ENCODE data around the gene DLL3.

Gene DLL3

DNA sequence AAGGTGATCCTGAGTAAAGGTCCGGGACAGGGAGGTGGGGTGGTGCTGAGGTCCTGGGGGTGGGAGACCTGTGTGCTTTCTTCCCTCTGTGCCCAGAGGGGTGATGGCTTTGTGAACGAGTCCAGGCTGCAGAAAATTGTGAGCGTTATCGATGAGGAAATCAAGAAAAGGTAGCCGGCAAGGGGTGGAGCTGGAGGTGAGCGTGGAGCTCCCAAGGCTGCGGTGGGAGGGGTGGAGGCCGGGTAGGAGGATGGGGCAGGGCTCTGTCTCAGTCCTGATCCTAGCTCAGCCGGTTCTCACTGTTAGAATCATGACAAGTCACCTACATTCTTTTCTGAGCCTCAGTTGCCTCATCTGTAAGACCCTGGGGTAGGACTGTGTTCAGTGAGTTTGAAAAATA lies 20.2 kb downstream of the DLL3 start:
- DNase-seq = no peak

DNA sequence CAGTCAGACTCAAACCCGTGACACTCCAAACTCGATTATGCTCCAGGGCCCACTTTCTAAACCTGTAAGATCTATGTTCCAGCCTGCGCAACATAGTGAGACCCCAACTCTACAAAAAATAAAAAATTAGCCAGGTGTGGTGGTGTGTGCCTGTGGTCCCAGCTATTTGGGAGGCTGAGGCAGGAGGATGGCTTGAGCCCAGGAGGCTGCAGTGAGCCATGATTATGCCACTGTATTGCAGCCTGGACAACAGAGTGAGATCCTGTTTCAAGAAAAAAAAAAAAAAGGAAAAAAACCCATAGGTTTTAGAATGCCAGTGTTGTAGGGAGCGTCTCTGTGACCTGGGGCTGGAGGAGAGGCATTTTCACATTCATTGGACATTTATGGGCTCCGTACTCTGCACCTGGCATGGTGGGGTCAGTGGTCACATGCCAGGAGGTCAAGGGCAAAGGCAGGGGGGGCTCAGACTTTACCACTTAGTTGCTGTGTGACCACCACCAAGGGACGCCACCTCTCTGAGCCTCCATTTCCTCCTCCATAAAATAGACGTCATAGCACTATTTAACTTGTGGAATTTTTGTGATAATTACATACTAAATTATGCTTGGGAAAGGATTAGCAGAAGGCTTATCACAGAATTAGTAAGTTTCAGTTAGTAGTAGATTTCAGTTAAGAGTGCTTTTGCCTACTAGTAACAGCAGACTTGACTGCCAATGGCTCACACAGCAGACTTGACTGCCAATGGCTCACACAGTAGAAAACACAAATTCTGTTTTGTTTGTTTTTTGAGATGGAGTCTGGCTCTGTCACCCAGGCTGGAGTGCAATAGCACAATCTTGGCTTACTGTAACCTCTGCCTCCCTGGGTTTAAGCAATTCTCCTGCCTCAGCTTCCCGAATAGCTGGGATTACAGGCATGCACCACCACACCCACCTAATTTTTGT lies 22.1 kb downstream of the DLL3 start:
- no peak for DNase-seq

DNA sequence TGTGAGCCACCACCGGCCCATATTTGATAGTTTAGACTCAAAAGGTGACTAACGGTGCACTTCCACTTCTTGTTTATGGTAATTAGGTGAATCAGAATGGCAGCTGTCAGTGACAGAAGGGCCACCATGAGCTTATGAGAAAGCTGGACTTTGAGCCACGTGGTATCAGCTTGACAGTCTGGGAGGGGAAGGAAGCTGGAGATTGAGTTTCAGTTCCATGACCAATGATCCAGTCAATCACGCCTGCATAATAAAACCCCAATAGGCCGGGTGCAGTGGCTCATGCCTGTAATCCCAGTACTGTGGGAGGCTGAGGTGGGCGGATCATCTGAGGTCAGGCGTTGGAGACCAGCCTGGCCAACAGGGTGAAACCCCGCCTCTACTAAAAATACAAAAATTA lies 25.7 kb downstream of the DLL3 start:
- no peak for DNase-seq

DNA sequence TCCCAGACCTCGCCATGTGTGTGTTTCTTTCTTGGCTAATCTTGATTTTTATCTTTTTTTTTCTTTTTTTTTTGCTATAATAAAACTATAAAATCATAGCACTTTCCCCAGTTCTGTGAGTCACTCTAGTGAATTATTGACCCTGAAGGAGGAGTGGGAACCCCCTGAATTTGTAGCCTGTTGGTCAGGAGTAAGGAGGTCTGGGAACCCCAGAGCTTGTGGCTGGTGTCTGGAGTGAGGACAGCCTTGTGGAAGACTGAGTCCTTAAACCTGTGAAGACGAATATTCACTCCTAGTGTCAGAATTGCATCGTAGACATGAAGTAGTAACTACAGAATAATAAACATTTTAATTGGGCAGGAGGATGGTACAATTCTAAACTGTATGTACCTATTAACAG lies 26.5 kb downstream of the DLL3 start:
- no peak for DNase-seq

DNA sequence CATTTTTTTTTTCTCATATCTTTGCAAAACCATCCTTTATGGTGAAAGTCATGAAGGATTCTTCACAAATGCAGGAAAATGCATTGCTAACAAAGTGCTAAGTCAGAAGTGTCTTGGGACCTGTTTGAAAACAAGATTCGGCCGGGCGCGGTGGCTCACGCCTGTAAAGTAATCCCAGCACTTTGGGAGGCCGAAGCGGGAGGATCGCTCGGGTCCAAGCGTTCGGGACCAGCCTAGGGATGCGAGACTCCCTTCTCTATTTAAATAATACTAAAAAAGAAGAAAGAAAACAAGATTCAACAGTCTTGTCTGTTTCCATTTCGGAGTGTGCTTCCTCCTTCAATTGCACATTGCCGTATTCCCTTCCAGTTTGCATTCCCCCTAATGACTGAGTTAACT lies 33.1 kb downstream of the DLL3 start:
- DNase-seq = no peak

DNA sequence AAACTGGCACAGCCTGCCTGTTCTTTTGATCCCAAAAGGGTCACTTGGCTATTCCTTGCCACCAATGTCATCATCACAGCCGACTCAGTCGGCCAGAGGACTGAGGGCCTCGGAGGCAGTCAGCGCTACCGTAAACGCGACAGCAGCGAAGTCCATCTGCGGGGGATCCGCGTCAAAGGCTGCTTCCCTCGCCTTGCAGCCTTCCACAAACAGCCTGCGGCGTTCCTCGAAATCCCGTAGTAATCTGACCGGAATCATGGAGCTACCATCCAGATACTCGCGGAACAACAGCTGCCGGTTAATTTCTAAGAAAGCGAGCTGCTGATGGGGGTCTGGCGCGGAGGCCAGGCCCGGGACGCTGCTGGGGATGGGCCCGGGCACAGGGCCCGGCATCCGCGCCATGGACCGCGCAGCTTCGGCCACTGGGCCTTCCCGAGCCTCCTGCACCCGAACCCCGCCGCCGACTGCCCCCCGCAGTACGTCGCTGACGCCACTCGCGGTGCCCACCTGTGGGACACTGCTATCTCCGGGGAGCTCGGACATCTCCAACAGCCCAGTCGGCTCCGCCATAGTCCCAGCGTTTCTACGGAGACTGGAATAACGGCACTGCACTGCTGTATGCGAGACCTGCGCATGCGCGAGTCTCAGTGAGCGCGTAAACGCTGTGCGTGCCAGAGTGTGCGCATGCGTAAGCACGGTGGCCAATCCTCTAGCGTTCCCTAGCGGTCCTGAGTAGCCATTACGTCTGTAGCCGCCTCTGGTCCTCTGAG lies 33.7 kb downstream of the DLL3 start, which contains the start of gene EID2B:
Gene EID2B (minus strand): TSS at position 620 of the 770 bp plus-strand sequence. CDS start 50 bp downstream, at position 570.
- peak; percentile 95 for DNase-seq

DNA sequence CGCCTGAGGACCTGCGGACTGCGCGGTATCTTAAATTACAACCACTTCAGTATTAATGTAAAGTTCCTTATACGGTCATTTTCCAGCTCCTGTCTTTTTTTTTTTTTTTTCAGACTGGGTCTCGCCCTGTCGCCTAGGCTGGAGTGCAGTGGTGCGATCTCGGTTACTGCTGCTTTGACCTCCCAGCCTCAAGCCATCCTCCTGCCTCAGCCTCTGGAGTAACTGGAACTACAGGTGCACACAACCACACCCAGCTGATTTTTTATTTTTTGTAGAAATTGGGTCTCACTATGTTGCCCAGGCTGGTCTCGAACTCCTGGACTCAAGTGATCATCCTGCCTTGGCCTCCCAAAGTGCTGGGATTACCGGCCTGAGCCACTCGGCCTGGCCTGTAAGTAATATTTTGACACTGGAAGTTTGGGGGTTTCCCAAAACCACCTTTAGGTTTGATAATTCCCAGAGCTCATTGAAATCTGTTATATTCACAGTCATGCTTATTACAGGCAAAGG lies 34.3 kb downstream of the DLL3 start:
- DNase-seq = no peak

DNA sequence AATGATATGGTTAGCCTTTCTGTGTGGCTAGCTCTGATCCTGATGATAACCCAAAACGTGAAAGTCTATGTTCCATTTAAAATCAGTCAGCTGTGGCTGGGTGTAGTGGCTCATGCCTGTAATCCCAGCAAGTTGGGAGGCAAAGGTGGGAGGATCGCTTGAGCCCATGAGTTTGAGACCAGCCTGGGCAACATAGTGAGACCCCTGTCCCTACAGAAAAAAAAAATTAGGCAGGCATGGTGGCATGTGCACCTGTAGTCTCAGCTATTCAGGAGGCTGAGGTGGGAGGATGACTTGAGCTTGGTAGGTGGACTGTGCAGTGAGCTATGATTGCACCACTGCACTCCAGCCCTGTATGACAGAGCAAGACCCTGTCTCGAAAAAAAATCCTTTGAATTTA lies 35.0 kb downstream of the DLL3 start:
- no peak for DNase-seq

DNA sequence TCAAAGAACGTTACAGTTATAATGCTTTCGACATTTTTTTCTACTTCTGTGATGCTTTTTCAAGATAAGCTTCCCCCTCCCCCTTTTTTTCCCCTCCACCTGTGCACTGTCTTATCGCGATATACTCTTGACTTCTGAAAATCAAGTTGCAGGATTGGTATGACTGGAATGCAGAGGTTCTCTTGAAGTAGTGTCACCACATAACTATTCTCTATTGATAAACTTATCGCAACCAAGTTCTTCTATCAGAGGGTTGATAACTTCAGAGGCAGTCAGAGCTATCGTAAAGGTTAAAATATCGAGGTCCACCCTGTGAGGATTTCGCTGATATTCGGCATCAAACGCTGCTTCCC lies 40.4 kb downstream of the DLL3 start:
- DNase-seq = no peak

DNA sequence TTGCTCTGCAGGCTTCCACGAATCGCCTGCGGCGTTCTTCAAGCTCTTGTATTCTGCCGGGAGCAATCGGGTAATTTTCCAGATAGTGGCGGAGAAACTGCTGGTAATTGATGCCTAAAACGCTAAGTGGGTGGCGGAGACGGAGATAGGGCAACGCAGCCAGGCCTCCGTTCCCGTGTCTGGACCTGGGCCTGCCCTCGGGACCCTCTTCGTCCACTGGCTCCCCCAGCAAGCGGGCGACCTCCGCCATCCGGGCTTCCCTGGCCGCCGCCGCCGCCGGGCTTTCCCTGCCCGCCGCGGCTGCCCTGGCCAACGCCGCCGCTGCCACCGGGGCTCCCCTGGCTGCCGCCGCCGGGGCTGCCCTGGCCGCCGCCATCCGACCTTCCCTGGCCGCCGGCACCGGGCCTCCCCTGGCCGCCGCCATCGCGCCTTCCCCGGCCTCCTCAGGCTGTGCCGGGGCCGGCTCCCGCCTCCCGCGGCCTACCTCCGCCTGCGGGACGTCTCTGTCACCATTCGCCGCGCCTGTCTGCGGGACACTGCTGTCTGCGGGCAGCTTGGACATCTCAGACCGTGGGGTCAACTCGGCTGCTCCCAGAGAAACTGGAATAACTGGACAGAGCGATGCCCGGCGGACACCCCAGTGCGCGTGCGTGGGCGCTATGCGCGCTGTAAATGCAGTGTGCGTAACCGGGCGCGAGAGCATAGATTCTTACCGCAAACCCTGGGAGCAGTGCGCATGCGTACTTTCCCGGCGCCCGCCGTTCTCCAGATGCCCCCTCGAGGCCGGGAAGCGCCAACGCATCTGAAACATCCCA lies 41.0 kb downstream of the DLL3 start, which contains the start of gene EID2:
Gene EID2 (minus strand): TSS at position 644 of the 815 bp plus-strand sequence. CDS start 82 bp downstream, at position 562.
- peak; percentile 97 for DNase-seq

DNA sequence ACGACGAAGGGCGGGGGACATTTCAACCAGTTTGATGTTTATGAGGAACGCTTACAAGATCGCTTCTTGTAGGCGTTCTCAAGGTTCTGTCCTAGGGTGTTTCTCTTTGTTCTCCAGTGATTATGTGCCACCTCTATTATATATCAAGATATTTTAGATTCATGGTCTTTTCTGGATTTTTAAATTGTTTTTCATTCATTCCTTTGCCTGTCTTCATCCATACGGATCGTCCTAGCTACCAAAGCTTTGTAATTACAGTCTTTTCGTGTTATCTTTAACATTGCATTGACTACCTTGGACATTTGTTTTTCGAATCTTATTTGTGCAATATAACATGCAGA lies 41.6 kb downstream of the DLL3 start:
- no peak for DNase-seq

DNA sequence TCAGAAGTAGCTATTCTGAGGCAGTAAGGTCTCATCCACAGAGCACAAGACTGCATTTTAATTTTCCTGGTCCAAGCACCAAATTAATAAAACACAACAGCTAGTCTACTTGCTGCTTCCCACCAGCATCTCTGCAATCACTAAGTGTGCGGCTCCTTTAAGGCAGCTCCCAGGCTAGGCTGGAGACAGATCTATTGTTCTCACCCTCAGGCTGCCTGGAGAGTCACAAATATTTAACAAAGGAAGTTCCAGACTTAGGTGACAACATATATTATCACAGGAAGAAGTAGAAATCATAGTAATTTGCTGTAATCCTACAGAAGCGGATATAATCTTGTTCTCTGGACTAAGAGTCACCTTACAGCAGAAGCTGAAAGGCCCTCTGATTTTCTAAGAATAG lies 43.5 kb downstream of the DLL3 start:
- DNase-seq = peak; percentile 37

DNA sequence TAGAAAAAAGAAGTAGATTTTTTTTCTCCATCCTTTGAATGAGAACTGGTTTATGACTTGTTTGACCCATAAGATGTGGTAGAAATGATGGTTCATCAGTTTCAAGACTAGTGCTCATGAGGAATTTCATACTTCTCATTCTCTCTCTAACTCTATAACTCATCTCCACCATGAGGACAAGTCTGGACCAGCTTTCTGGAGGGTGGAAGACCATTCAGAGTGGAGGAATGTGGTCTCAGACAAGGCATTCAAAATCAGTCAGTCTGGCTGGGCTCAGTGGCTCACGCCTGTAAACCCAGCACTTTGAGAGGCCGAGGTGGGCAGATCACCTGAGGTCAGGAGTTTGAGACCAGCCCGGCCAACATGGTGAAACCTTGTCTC lies 44.7 kb downstream of the DLL3 start:
- peak; percentile 43 for DNase-seq

DNA sequence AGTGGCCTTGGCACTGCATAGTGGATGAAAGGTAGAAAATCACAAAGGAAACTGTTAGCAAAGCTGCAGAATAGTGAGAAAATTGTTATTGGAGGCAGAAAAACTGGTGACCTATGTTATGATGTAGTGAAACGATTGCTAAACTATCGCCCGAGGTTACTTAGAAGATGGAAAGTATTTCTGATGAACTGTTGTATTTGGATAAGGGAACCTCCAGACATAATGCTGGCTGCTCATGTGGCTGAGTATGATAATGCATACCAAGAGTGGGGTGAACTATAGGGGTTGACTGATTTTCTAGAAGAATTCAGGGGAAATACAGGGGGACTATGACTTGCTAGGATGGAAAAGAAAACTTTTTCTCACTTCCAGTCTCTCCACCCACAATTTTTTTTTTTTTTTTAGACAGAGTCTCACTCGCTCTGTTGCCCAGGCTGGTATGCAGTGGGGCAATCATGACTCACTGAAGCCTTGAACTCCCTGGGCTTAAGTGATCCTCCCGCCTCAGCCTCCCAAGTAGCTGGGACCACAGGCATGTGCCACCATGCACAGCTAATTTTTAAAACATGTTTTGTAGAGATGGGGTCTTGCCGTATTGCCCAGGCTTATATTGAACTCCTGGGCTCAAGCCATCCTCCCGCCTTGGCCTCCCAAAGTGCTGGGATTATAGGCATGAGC lies 45.6 kb downstream of the DLL3 start:
- peak; percentile 57 for DNase-seq

DNA sequence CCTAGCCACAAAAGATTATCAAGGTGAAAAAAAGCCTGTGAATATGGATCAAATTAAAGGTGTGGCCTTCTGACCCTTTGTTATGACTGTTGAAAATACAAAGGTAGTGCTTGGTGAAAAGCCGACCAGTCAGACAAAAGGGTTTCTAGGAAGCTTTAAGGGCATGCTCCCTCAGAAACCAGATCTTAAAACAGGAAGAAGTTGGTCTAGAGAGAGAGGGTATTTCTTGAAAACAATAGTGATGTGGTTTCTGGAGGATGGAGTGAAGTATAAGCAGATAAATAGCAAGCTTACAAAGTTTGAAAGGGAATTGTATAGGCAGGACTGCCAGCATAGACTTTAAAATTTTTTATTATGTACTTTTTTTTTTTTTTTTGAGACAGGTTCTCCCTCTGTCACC lies 46.2 kb downstream of the DLL3 start:
- DNase-seq = no peak

DNA sequence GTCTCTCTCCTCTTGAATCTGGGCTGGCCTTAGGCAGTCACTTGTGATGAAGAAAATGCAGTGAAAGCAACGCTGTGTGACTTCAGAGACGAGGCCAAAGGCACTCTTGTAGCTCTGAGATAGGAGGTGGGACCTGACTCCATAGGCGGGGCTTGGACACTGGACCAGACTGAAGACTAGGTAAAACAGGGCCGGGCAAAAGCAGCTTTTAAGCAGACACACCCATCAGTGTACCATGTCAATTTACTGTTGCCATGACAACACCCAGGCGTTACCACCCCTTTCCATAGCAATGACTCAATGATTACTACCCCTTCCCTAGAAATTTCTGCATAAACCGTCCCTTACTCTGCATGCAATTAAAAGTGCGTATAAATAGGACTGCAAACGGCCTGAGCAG lies 47.9 kb downstream of the DLL3 start:
- DNase-seq = no peak

DNA sequence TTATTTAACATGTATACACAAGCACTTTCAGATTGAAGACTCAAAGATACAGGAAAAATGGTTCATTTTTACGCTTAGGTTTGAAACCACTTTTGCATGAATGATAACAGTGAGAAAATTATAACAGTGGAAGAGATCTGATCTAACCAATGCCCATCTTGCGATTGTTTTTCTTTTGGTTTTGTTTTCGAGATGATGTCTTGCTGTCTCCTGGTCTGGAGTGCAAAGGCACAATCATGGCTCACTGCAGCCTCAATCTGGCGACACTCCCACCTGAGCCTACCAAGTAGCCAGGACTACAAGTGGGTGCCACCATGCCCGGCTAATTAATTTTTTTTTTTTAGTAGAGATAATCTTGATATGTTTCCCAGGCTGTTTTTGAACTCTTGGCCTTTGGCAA lies 51.5 kb downstream of the DLL3 start:
- no peak for DNase-seq

DNA sequence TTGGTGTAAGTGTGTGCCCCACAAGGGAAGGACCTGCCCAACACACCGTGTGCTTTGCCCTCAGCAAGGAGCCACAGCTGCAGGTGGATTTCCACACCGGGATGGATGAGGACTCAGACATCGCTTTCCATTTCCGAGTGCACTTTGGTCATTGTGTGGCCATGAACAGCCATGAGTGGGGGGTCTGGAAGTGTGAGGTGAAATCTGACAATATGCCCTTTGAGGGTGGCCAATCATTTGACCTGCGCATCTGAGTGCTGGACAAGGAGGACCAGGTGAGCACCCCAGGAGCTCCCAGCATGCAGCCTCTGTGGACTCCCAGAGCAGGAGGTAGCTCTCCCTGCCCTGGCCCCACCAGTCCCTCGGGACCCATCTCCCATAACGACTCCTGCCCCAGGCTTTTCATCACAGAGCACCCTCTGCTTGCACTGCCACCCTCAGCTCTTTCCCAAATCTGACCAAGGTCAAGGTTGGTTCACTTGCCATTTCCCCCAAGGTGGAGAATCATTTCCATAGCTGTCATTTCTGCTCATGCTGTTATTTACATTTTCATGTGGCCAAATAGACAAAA lies 54.4 kb downstream of the DLL3 start:
- no peak for DNase-seq

DNA sequence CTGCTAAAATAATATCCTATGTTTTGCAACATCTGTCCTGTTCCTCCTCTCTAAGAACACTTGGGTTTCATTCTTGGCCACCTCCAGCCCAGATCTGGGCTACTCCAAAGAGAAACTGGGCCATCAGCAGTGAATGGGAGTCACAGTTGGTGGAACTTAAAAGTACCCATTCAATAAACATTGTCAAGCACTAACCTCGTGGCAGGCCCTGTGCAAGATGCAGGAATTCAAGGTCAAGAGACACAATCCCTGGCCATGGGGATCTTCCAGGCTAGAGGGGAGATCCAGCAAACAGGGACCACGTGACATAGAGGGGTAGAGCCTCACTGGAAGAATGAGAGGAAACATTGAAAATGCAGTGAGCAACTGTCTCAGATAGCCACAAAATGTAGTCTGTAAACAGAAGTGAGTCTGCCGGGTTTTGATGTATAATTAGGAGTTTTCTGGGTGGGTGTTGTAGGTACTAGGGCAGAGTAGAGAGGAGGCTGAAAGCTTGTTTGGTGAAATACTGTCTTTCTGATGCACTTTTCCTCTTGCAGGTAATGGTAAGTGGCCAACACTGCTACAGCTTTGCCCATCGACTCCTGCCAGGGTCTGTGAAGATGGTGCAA lies 56.1 kb downstream of the DLL3 start:
- no peak for DNase-seq

DNA sequence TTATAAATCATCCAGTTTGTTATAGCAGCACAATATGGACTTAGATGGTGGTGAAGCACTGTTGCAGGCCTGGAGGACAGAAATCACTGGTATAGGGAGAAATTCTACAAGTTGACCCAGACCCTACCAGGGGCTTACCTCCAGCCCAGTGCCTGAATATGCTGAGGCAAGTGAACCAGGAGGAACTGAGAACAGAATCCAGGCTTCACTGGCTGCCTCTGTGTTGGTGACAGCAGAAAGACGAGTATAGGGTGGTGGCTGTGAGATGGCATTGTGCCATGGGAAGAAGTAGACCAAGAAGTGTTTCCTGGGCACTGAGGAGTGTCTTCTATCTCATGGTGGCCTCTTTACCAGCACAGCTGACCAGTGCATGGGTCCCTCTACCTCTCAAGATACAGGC lies 57.1 kb downstream of the DLL3 start:
- DNase-seq = no peak
